ENCODE data around the gene SCAMP1.

SCAMP1 gene

GRCh38 chr5:78471896-78472295 is 111.5 kb downstream of the SCAMP1 start:
- no peak for TF ChIP-seq CTCF (conservative IDR thresholded peaks at IDR 0.05)
- H3K27ac ChIP-seq = no peak overlapping the region

- H3K27ac ChIP-seq = no peak overlapping the region
- TF ChIP-seq CTCF (conservative IDR thresholded peaks at IDR 0.05) = no peak
Observed at GRCh38 chr5:78472469-78473106, 112.2 kb downstream of the SCAMP1 start.

GRCh38 chr5:78473751-78474150 is 113.3 kb downstream of the SCAMP1 start:
- no peak overlapping the region for H3K27ac ChIP-seq
- no peak for TF ChIP-seq CTCF (conservative IDR thresholded peaks at IDR 0.05)

DNA sequence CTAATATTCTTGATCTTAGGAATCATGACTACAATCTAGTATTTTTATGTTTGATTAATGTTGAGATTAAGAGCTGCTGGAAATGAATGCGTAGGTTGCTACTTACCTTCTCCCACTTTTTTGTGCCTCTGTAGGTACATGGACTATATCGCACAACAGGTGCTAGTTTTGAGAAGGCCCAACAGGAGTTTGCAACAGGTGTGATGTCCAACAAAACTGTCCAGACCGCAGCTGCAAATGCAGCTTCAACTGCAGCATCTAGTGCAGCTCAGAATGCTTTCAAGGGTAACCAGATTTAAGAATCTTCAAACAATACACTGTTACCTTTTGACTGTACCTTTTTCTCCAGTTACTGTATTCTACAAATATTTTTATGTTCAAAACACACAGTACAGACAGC is 115.0 kb downstream of the SCAMP1 start:
- no peak overlapping the region for H3K27ac ChIP-seq
- TF ChIP-seq CTCF (conservative IDR thresholded peaks at IDR 0.05) = no peak

DNA sequence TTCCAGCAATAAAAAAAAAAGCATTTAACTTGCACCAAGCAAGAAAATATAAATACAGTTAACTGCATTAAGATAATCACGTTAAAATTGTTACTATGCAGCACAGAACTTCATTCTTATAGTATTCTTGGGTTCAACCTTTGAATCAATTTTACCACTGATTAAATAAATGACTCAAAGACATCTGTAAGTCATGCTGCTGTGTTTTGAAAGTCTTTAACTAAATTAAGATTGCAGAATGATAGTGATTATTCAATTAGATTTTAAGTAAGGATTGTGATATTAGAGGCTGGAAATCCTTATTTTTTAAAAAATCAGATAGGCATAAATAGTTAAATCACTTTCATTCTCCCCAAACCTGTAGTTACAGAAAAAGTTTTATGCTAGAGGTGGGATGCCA is 116.4 kb downstream of the SCAMP1 start:
- no peak overlapping the region for H3K27ac ChIP-seq
- TF ChIP-seq CTCF (conservative IDR thresholded peaks at IDR 0.05) = no peak

DNA sequence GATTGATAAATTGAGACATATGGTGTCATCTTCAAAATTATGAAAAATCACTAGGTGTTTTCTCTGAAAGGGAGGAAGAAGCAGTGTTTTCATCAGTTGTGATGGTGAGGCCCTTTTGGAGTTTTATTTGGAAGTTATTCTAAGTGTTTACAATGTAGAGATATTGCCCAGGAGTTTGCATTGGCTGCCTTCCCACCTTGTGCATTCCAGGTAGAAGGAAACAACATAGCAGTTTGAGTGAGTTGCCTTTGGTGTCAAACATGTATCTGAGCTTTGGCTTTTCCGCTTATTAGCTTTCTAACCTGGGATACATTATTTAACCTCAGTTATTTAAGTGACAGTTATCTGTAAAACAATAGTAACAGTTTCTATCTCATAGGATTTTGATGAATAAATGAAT is 122.5 kb downstream of the SCAMP1 start:
- no peak for TF ChIP-seq CTCF (conservative IDR thresholded peaks at IDR 0.05)
- H3K27ac ChIP-seq = no peak overlapping the region

- TF ChIP-seq CTCF (conservative IDR thresholded peaks at IDR 0.05) = no peak
- no peak overlapping the region for H3K27ac ChIP-seq
Observed at GRCh38 chr5:78483809-78484521, 123.5 kb downstream of the SCAMP1 start.
